Middle frontal gyrus (tissue), 1 donor: ENCODE data around the gene TAB2.

Experiments
- DNase-seq: peaks from one replicate; pipeline ENCODE4 v3.0.0-alpha.2; 2015; ENCODE audit warnings: low spot score; ENCODE audit errors: extremely low spot score

Gene TAB2

DNA sequence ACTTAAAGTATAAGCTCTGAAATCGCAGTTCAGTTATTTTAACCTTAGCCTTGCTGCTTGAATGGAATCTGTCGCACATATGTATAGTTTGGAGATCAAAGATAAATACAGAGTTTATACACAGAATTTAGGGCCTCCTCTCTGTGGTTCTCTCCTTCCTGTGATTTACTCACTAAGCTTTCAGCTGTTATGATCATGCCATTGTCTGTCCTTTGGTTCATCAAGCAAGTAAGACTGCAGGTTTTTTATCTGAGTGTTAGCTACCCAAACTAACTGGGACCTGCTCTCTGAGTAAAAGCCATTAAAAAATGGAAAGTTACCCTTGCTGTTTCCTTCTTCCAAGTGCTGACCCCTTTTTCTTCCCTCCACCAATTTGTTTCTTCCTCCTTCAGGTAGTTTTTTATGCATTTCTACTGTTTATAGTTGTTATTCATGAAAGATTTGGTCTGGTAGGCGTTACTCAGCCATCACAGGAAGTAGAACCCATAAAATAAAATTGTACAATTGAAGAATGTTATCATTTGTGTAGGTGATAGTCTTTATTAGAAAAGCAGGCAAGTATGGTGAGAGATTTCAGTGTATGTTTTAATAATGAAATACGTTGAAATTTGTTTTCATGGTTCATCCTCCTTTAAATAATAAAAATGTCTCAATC, 48.9 kb downstream of the TAB2 start:
- no peak for DNase-seq

DNA sequence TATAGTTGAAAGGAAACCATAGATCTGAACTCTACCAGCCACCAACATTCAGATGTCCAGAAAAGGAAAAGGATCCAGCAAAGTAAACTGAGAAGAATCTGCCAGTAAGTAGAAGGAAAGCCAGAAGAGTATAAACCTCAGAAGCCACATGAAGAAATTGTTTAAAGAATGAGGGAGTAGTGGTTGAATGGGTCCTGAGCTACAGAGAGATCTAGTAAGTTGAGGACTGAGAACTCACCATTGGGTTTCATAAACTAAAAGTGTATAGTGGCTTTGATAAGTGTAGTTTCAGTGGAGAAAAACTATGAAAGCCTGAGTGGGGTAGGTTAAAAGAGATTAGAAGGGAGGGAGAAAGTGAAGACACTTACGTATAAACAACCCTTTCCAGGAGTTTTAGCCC, 50.6 kb downstream of the TAB2 start:
- no peak for DNase-seq

GRCh38 chr6:149371154-149371553, 53.6 kb downstream of the TAB2 start:
- DNase-seq: no peak

DNA sequence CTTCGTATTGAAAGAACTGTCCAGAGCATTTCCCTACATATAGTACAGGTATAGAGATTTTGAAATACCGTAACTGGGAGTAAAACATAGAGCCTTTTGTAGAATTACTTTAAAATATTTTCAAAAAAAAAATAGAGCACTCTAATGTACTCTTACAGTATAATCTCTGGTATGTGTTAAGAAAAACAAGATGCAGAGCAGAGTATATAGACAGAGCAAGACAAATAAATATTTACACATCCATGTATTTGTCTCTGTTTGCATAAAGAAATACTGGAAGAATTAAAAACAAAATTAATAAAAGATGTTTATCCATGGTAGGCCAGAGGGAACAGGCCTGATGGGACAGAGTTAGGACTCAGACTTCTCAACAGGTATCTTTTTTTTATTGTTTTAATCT, 54.5 kb downstream of the TAB2 start:
- DNase-seq: no peak

DNA sequence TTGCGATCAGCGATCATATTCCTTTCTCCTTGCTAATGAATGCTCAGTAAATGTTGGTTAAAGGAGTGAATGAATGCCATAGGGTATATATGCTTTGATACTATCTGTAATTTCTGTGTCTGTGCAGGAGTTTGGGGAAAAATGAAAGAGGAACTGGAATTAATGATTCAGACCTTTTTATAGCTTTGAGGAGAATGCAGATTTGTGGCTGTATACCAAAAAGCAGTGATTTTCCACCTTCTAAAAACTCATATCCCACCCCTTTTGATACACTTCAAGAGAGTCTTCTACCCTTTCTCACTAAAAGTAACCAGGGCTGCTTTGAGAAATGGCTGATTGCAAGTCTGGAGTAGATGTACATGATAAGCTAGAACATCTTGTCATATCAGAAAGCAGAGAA, 56.0 kb downstream of the TAB2 start:
- DNase-seq: no peak

DNA sequence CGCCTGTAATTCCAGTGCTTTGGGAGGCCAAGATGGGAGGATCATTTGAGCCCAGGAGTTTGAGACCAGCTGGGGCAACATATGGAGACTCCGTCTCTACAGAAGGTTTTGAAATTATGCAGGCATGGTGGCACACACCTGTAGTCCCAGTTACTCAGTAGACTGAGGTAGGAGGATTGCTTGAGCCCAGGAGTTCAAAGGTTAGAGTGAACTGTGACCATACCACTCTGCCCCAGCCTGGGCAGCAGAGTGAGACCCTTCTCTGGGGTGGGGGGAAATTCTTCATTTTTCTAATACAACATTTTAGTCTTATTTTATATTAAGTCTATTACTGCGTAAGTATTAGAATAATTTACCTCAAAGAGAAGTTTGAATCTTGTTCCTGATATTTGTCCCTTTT, 62.5 kb downstream of the TAB2 start:
- no peak for DNase-seq

DNA sequence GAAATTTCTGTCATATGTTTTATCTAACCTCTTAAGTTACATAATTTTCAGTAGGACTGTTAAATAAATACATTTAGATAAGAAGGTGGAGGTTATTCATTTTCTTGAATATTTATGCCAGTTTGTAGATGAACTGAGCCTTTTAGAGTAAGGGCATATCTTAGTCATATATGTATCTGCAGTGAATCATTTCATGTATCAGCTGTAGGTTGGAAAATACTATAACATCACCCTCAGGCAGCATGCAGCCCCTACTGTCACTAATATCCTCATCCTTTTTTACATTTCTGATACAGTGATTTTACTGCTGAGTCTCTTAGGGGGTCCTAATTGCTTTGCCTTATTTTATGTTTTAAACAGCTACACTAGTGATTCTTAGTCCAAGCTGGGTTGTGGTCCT, 63.0 kb downstream of the TAB2 start:
- no peak for DNase-seq

DNA sequence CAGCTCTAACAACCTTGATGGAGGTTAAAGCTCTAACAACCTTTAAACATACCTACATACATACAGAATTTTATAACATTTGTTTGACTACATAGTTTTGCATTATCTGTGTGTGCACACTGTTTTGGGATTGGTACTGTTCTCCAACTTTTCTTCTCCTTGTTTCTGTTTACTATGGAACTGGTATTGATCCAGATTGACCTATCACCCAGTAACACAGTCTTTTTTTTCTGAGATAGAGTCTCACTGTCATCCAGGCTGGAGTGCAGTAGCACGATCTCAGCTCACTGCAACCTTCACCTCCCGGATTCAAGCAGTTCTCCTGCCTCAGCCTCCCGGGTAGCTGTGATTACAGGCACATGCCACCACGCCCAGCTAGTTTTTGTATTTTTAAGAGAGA, 65.9 kb downstream of the TAB2 start:
- DNase-seq: no peak

DNA sequence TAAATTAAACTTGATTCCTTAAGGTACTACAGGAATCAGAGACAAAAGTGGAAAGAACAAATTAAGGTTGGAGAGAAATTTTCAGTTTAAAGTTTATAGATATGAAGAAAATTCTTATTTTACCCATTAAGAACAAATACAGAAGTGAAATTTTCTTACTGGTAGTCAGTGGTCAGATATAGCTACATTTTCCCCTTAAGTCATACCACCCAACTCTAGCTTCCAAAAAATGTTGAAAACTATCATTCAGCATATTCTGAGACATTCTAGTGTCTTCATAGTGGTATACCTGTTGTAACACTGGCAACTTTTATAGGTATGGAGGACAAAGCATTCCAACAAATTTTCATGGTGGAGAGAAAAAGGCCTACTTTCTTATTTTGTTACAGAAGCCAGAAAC, 67.0 kb downstream of the TAB2 start:
- DNase-seq: no peak

- no peak for DNase-seq
These were observed 68.6 kb downstream of the TAB2 start for GRCh38 chr6:149385998-149386646.

GRCh38 chr6:149387779-149388512, 70.4 kb downstream of the TAB2 start:
- DNase-seq: no peak

GRCh38 chr6:149389509-149390297, 72.2 kb downstream of the TAB2 start:
- DNase-seq: no peak

DNA sequence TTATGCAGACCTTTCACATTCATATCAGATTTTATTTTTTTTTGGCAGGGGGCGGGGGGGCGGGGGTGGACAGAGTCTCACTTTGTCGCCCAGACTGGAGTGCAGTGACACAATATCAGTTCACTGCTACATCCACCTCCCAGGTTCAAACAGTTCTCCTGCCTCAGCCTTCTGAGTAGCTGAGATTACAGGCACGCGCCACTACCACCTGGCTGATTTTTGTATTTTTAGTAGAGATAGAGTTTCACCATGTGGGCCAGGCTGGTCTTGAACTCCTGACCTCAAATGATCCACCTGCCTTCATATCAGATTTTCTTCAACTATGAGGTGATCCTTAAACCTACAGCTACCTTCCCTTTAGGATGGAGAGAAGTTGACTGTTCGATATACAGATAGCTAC, 74.6 kb downstream of the TAB2 start:
- DNase-seq: no peak

DNA sequence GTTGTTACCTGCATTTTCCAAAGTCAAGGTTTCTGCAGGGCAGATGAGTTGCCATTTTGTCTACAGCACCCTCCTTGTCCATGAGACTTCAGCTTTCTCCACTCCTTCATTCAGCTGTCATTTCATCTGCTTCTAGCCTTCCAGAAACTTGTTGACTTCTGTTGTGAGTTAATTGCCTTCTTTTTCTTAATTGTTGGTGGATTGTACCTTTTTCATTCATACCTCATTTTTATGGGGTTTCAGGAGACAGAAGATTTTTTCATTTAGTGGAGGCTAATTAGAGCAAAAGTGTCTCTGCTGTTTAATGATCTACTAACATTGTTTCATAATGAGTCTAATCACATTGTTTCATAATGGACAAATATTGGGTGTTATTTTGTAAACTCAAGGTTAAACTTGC, 75.0 kb downstream of the TAB2 start:
- no peak for DNase-seq

GRCh38 chr6:149393002-149393679, 75.6 kb downstream of the TAB2 start:
- no peak for DNase-seq

- DNase-seq: no peak
These were observed 77.7 kb downstream of the TAB2 start for GRCh38 chr6:149395185-149395584.

GRCh38 chr6:149397384-149397783, 79.9 kb downstream of the TAB2 start:
- no peak for DNase-seq

DNA sequence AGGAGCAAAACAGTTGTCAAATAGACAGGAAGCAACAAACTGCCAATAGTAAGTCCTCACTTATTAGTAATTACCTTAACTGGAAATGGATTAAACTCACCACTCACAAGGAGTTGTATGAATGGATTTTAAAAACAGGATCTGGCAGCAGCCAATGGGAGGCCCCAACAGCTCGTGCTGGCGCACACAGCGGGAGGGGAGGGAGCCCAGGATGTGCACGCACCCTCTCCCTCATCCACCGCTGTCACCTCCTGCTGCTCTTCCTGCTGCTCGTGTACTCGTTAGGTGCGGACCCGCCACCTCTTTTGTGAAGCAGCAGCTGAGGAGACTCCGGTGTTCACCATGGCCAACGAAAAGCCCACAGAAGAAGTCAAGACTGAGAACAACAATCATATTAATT, 82.5 kb downstream of the TAB2 start, which contains the start of gene SUMO4:
SUMO4 (plus strand) TSS at position 213 of the 400 bp plus-strand sequence; CDS start at position 343, 130 bp downstream.
- DNase-seq: no peak

- DNase-seq: no peak
These were observed 86.0 kb downstream of the TAB2 start for GRCh38 chr6:149403534-149403933.

GRCh38 chr6:149405823-149406765, 88.6 kb downstream of the TAB2 start:
- no peak for DNase-seq
